OCI-LY7 (cell line): ENCODE measurements around the gene CDHR1.

Experiments used
- CTCF ChIP-seq: fragments of 200-600 bp; sonication (generic); conservative IDR thresholded peaks from 2 replicates; pipeline ENCODE4 v1.5.1; 2014; ENCODE audit warnings: mild to moderate bottlenecking, antibody characterized with exemption, low read length, moderate library complexity, mixed read lengths
- EZH2phosphoT487 ChIP-seq: fragments of 200-600 bp; sonication (generic); IDR thresholded peaks from 2 replicates; pipeline ENCODE4 v1.6.1; 2018; ENCODE audit warnings: low read depth, borderline replicate concordance, mild to moderate bottlenecking, mixed run types, antibody characterized with exemption, low read length, moderate library complexity, mixed read lengths

GRCh38 chr10:84184517-84184916, 9.8 kb upstream of the CDHR1 start:
- TF ChIP-seq CTCF: no peak
- no peak for TF ChIP-seq EZH2phosphoT487
